ENCODE measurements around the gene EMX1.
A peak's percentile ranks its signal among the peaks of the same experiment; 100 is the strongest.

The EMX1 gene

DNA sequence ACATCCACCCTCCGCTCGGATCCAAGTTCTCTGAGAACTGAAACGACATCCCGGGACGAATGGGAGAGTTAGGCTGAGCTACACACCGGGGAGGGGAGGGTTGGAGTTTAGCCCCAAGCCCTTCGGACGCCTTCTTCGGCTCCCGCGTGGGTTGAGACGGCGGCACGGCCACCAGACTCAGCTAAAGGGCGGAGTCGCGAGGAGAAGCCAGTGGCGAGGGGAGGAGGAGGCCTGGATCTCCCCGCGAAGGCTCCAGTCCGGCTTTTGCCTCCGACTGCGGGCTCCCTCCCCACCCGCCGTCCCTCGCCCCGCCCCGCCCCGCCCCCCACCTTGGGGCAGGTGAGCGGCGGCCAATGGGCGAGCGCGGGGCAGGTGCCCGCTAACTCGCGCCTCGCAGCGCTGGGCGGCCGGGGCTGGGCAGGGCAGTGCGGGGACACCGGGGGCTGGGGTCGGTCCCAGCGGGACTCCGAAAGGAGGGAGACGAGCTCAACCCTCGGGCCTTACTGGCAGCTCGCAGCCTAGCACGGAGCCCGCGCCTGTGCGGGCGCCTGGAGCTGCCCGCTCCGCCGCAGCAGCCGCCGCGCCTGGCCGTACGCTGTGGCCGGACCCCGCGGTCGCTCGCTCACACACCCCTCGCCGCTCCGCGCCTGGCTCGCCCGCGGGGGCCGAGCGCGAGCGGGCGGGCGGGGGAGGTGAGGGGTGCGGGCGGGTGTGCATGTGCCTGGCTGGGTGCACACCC is at the start of gene EMX1:
EMX1 (plus strand) TSS at position 382 of the 739 bp plus-strand sequence; CDS start at position 716, 334 bp downstream.
- Histone ChIP-seq H3K9me3 (ENCODE audit: severe bottlenecking) (peaks cover 7% of the 10 kb centered on the region), H3K36me3 (peaks cover 14% of the 10 kb centered on the region), H3K27ac (peak within 1 kb of the TSS; percentile 65), H3K27me3 (ENCODE audit: insufficient read depth, low read depth, severe bottlenecking) (peaks cover 32% of the 10 kb centered on the region), H3K4me3 (ENCODE audit: low read depth, low read length) (peak within 1 kb of the TSS; percentile 59)
- DNase-seq, result peak; percentile 93
- TF ChIP-seq, protein P1, sequence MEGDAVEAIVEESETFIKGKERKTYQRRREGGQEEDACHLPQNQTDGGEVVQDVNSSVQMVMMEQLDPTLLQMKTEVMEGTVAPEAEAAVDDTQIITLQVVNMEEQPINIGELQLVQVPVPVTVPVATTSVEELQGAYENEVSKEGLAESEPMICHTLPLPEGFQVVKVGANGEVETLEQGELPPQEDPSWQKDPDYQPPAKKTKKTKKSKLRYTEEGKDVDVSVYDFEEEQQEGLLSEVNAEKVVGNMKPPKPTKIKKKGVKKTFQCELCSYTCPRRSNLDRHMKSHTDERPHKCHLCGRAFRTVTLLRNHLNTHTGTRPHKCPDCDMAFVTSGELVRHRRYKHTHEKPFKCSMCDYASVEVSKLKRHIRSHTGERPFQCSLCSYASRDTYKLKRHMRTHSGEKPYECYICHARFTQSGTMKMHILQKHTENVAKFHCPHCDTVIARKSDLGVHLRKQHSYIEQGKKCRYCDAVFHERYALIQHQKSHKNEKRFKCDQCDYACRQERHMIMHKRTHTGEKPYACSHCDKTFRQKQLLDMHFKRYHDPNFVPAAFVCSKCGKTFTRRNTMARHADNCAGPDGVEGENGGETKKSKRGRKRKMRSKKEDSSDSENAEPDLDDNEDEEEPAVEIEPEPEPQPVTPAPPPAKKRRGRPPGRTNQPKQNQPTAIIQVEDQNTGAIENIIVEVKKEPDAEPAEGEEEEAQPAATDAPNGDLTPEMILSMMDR (IDR thresholded peaks at IDR 0.05; ENCODE audit: low read depth, low read length), result no peak

DNA sequence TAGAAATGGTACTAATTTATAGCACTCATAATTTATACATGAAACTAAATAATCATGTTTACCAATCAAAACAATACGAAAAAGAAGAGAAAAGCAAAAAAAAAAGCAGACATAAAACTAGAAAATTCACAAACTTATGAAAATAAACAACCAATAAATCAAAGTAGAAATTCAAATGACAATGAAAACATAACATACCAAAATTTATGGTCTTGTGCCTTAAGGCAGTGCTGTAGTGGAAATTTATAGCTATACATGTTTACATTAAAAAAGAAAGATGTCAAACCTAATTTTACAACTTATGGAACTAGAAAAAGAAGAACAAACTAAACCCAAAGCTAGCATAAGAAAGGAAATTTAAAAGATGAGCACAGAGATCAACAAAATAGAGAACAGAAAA is 46.3 kb upstream of the EMX1 start:
- Histone ChIP-seq H3K27me3 (ENCODE audit: insufficient read depth, low read depth, severe bottlenecking) (no peaks in the 10 kb centered on the region), H3K9me3 (ENCODE audit: severe bottlenecking) (no peaks in the 10 kb centered on the region), H3K4me3 (ENCODE audit: low read depth, low read length) (no peak overlapping the region), H3K27ac (no peak overlapping the region), H3K36me3 (no peaks in the 10 kb centered on the region)
- no peak for DNase-seq
- TF ChIP-seq, protein P1 (IDR thresholded peaks at IDR 0.05; ENCODE audit: low read depth, low read length), result no peak

DNA sequence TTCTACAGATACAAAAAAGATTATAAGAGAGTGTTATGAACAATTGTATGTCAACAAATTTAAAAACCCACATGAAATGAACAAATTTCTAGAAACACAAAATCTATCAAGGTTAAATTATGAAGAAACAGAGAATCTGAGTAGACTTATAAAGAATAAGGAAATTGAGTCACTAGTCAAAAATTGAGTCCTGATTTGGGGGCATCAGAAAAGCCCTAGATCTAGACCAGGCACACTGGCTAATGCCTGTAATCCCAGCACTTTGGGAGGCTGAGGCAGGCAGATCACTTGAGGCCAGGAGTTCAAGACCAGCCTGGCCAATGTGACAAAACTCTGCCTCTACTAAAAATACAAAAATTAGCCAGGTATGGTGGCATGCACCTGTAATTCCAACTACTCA is 45.4 kb upstream of the EMX1 start:
- H3K36me3 ChIP-seq, result no peaks in the 10 kb centered on the region
- DNase-seq, result no peak
- no peaks in the 10 kb centered on the region for H3K9me3 ChIP-seq (ENCODE audit: severe bottlenecking)
- no peak overlapping the region for H3K4me3 ChIP-seq (ENCODE audit: low read depth, low read length)
- no peak overlapping the region for H3K27ac ChIP-seq
- TF ChIP-seq, protein P1 (IDR thresholded peaks at IDR 0.05; ENCODE audit: low read depth, low read length), result no peak
- no peaks in the 10 kb centered on the region for H3K27me3 ChIP-seq (ENCODE audit: insufficient read depth, low read depth, severe bottlenecking)

DNA sequence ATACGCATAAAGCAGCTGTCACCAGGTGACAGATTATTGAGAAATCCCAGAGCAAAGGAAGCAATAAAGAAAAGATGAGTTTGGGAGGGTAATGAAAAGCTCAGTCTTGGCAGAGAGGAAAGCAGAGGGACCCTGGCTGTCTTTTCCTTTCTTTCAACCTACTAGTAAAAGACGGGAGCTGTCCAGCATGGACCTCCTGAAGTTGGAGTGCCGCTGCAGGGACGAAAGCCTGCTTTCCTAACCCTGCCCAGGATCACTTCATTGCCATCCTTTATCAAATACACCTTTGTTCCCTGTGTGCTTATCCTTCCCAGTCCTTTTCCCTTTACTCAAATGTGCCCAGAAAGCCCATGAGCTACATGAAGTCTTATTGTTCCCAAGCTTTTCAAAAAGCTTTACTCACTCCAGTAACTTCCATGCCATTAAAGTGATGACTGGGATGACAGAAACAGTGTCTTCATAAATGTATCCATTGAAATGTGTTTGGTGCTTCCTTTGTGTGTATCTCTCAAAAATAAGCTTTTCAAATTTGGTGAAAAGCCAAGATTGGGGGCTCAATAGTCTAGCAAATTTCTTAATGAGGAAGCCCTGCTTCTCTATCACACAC is 33.9 kb upstream of the EMX1 start:
- Histone ChIP-seq H3K27ac (no peak overlapping the region), H3K4me3 (ENCODE audit: low read depth, low read length) (no peak overlapping the region), H3K27me3 (ENCODE audit: insufficient read depth, low read depth, severe bottlenecking) (no peaks in the 10 kb centered on the region), H3K36me3 (peaks cover 3% of the 10 kb centered on the region; the same call in 1 of the 2 replicates), H3K9me3 (ENCODE audit: severe bottlenecking) (no peaks in the 10 kb centered on the region)
- TF ChIP-seq, protein P1 (IDR thresholded peaks at IDR 0.05; ENCODE audit: low read depth, low read length), result no peak
- DNase-seq, result no peak

DNA sequence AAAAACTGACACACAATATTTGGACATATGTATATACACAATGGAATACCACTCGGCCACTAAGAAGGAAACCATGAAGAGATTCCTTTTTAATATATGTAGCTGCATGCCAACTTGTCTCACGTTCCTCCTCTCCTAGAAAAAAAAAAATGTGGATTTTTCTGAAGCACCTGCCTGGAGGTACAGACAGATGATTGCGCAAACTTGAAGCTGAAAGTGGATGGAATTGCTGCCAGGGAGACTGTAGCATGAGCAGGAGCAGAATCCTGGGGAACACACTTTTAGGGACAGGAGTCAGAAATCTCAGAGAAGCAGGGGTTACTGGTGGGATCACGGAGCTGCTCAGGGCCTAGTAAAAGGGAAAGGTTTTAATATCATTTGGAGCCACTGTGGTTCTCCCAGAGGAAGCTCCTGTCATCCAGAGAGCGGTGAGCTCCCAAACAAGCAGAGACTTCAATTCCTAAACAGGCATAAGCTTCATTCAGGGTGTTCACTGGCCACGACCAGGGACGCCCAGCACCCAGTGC is 30.8 kb upstream of the EMX1 start:
- DNase-seq, result no peak
- no peaks in the 10 kb centered on the region for H3K27me3 ChIP-seq (ENCODE audit: insufficient read depth, low read depth, severe bottlenecking)
- peaks cover 19% of the 10 kb centered on the region for H3K36me3 ChIP-seq
- TF ChIP-seq, protein P1 (IDR thresholded peaks at IDR 0.05; ENCODE audit: low read depth, low read length), result no peak
- no peaks in the 10 kb centered on the region for H3K9me3 ChIP-seq (ENCODE audit: severe bottlenecking)
- H3K4me3 ChIP-seq (ENCODE audit: low read depth, low read length), result peak overlapping the region; percentile 65
- peak overlapping the region; percentile 86 for H3K27ac ChIP-seq
